Activated CD4-positive, alpha-beta T cell treated with anti-CD3 and anti-CD28 coated beads, Interleukin-2, amount 50 U/mL, for 4 hours (primary cell): ENCODE data around the gene KCNS1.

Source experiments
- DNase-seq, 2 experiments: peaks; one replicate each; pipeline ENCODE4 v3.0.0-alpha.2; 2020

Gene KCNS1

GRCh38 chr20:45047581-45048119, 53.3 kb downstream of the KCNS1 start:
- no peak for DNase-seq

- DNase-seq, result no peak
These were observed 56.3 kb downstream of the KCNS1 start for GRCh38 chr20:45044601-45045000.

- peak in 1 of 2 experiments; percentile 19 for DNase-seq
These were observed 56.8 kb downstream of the KCNS1 start for GRCh38 chr20:45044084-45044573.

GRCh38 chr20:45042978-45043377, 57.9 kb downstream of the KCNS1 start:
- DNase-seq, result no peak
